ENCODE data around the gene ACVR1. TPM values are rescaled to one million over a fixed set of nuclear protein-coding genes. Genes with fewer than 3 reads are reported as not detected.
"Not testable (repeated sequence)": the region's sequence is repeated elsewhere in the genome, so short reads cannot be mapped to it uniquely, and the experiment has no call there.

Gene ACVR1
- total and polyA plus RNA-seq, 5 donors from 2014 or later: 14.1 to 64.2 (median 19.4) TPM

GRCh38 chr2:157720504-157720903, 155.6 kb downstream of the ACVR1 start:
- no peak overlapping the region for H3K27ac ChIP-seq (ENCODE audit: insufficient read depth, low read length, poor library complexity, severe bottlenecking)
- Mint-ChIP-seq H3K27ac (no peak overlapping the region), H3K27me3 (no peaks in the 10 kb centered on the region), H3K4me3 (no peak overlapping the region), H3K36me3 (peaks cover 25% of the 10 kb centered on the region), H3K4me1 (peaks cover 0 to 6% (median 3%) of the 10 kb centered on the region in 4 donors), H3K9me3 (peaks cover 5 to 30% (median 17%) of the 10 kb centered on the region in 7 donors)
- ATAC-seq (ENCODE audit: low read depth in 2 of 2): no peak
- H3K9me3 ChIP-seq (ENCODE audit: control insufficient read depth in 2 of 2, low read length in 2 of 2): peaks cover 23 to 36% of the 10 kb centered on the region in 2 experiments
- H3K4me3 ChIP-seq (ENCODE audit: low read depth, low read length): no peak overlapping the region
- DNase-seq: no peak
- H3K36me3 ChIP-seq (ENCODE audit: control insufficient read depth, insufficient read depth, low read length): peaks cover 10% of the 10 kb centered on the region
- no peaks in the 10 kb centered on the region for H3K4me1 ChIP-seq (ENCODE audit: control insufficient read depth, insufficient read depth, low read length, poor library complexity, severe bottlenecking)
- H3K27me3 ChIP-seq (ENCODE audit: control insufficient read depth, insufficient read depth, low read length): no peaks in the 10 kb centered on the region

- H3K36me3 Mint-ChIP-seq; H3K36me3 ChIP-seq (ENCODE audit: control insufficient read depth, insufficient read depth, low read length); H3K4me3 ChIP-seq (ENCODE audit: low read depth, low read length); H3K27me3 ChIP-seq (ENCODE audit: control insufficient read depth, insufficient read depth, low read length); H3K4me1 ChIP-seq (ENCODE audit: control insufficient read depth, insufficient read depth, low read length, poor library complexity, severe bottlenecking); H3K27ac Mint-ChIP-seq; H3K27ac ChIP-seq (ENCODE audit: insufficient read depth, low read length, poor library complexity, severe bottlenecking); ATAC-seq (ENCODE audit: low read depth in 2 of 2); H3K4me1 Mint-ChIP-seq; DNase-seq; H3K9me3 ChIP-seq (ENCODE audit: control insufficient read depth in 2 of 2, low read length in 2 of 2); H3K4me3 Mint-ChIP-seq; H3K27me3 Mint-ChIP-seq: not testable (repeated sequence)
- peaks cover 7 to 26% (median 18%) of the 10 kb centered on the region in 7 donors for H3K9me3 Mint-ChIP-seq
Observed at GRCh38 chr2:157704653-157705052, 171.5 kb downstream of the ACVR1 start.

GRCh38 chr2:157704148-157704547, 172.0 kb downstream of the ACVR1 start:
- H3K9me3 Mint-ChIP-seq: peaks cover 7 to 23% (median 18%) of the 10 kb centered on the region in 7 donors
- H3K27me3 ChIP-seq (ENCODE audit: control insufficient read depth, insufficient read depth, low read length); H3K36me3 Mint-ChIP-seq: not testable (repeated sequence)

GRCh38 chr2:157699806-157700205, 176.3 kb downstream of the ACVR1 start:
- H3K27me3 ChIP-seq (ENCODE audit: control insufficient read depth, insufficient read depth, low read length): no peaks in the 10 kb centered on the region
- no peak for DNase-seq
- Mint-ChIP-seq H3K27me3 (no peaks in the 10 kb centered on the region), H3K27ac (no peak overlapping the region), H3K36me3 (no peaks in the 10 kb centered on the region), H3K4me3 (no peak overlapping the region), H3K9me3 (peaks cover 4 to 16% (median 16%) of the 10 kb centered on the region in 7 donors), H3K4me1 (no peaks in the 10 kb centered on the region)
- no peak for ATAC-seq (ENCODE audit: low read depth in 2 of 2)
- H3K27ac ChIP-seq (ENCODE audit: insufficient read depth, low read length, poor library complexity, severe bottlenecking): no peak overlapping the region
- peaks cover 7 to 9% of the 10 kb centered on the region in 2 experiments for H3K9me3 ChIP-seq (ENCODE audit: control insufficient read depth in 2 of 2, low read length in 2 of 2)
- no peaks in the 10 kb centered on the region for H3K4me1 ChIP-seq (ENCODE audit: control insufficient read depth, insufficient read depth, low read length, poor library complexity, severe bottlenecking)
- no peak overlapping the region for H3K4me3 ChIP-seq (ENCODE audit: low read depth, low read length)
- no peaks in the 10 kb centered on the region for H3K36me3 ChIP-seq (ENCODE audit: control insufficient read depth, insufficient read depth, low read length)

More at GRCh38 chr2:157704148-157704547, 172.0 kb downstream of the ACVR1 start:
- not testable (repeated sequence) for H3K36me3 ChIP-seq (ENCODE audit: control insufficient read depth, insufficient read depth, low read length); H3K4me1 ChIP-seq (ENCODE audit: control insufficient read depth, insufficient read depth, low read length, poor library complexity, severe bottlenecking); ATAC-seq (ENCODE audit: low read depth in 2 of 2); H3K4me3 ChIP-seq (ENCODE audit: low read depth, low read length); H3K9me3 ChIP-seq (ENCODE audit: control insufficient read depth in 2 of 2, low read length in 2 of 2); DNase-seq; H3K4me1 Mint-ChIP-seq; H3K27ac Mint-ChIP-seq; H3K27ac ChIP-seq (ENCODE audit: insufficient read depth, low read length, poor library complexity, severe bottlenecking); H3K27me3 Mint-ChIP-seq; H3K4me3 Mint-ChIP-seq

DNA sequence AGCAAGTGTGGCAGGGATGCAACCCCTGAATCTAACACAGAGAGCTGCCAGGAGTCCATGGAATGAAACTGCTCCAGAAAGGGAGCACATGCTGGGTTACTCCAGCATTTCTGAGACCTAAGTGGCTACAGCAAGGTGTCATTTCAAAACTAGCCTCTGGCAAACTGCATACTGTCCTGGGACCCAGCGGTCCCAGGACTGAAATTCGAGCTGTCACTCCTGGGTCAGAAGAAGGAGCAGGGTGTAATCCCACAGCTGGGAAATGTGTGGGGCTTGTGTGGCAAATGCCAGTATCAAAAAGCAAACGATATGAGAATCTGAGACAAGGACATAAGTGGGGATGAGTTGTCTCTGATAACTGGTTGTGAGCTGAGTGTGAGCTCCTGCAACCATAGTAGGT, 177.1 kb downstream of the ACVR1 start:
- no peak overlapping the region for H3K4me3 ChIP-seq (ENCODE audit: low read depth, low read length)
- H3K27me3 ChIP-seq (ENCODE audit: control insufficient read depth, insufficient read depth, low read length): no peaks in the 10 kb centered on the region
- no peaks in the 10 kb centered on the region for H3K36me3 ChIP-seq (ENCODE audit: control insufficient read depth, insufficient read depth, low read length)
- H3K4me1 ChIP-seq (ENCODE audit: control insufficient read depth, insufficient read depth, low read length, poor library complexity, severe bottlenecking): no peaks in the 10 kb centered on the region
- Mint-ChIP-seq H3K4me1 (no peaks in the 10 kb centered on the region), H3K4me3 (no peak overlapping the region), H3K27ac (no peak overlapping the region), H3K27me3 (no peaks in the 10 kb centered on the region), H3K9me3 (peaks cover 4 to 16% (median 16%) of the 10 kb centered on the region in 7 donors), H3K36me3 (no peaks in the 10 kb centered on the region)
- no peak overlapping the region for H3K27ac ChIP-seq (ENCODE audit: insufficient read depth, low read length, poor library complexity, severe bottlenecking)
- ATAC-seq (ENCODE audit: low read depth in 2 of 2): no peak
- DNase-seq: no peak
- peaks cover 7 to 9% of the 10 kb centered on the region in 2 experiments for H3K9me3 ChIP-seq (ENCODE audit: control insufficient read depth in 2 of 2, low read length in 2 of 2)

GRCh38 chr2:157698430-157698829, 177.7 kb downstream of the ACVR1 start:
- Histone ChIP-seq H3K36me3 (ENCODE audit: control insufficient read depth, insufficient read depth, low read length) (no peaks in the 10 kb centered on the region), H3K27me3 (ENCODE audit: control insufficient read depth, insufficient read depth, low read length) (no peaks in the 10 kb centered on the region), H3K4me1 (ENCODE audit: control insufficient read depth, insufficient read depth, low read length, poor library complexity, severe bottlenecking) (no peaks in the 10 kb centered on the region), H3K9me3 (ENCODE audit: control insufficient read depth in 2 of 2, low read length in 2 of 2) (peaks cover 7 to 9% of the 10 kb centered on the region in 2 experiments), H3K4me3 (ENCODE audit: low read depth, low read length) (no peak overlapping the region), H3K27ac (ENCODE audit: insufficient read depth, low read length, poor library complexity, severe bottlenecking) (no peak overlapping the region)
- Mint-ChIP-seq H3K27ac (no peak overlapping the region), H3K27me3 (no peaks in the 10 kb centered on the region), H3K9me3 (peaks cover 4 to 16% (median 16%) of the 10 kb centered on the region in 7 donors), H3K4me3 (no peak overlapping the region), H3K4me1 (no peaks in the 10 kb centered on the region), H3K36me3 (no peaks in the 10 kb centered on the region)
- ATAC-seq (ENCODE audit: low read depth in 2 of 2) (no peak), DNase-seq (no peak)

DNA sequence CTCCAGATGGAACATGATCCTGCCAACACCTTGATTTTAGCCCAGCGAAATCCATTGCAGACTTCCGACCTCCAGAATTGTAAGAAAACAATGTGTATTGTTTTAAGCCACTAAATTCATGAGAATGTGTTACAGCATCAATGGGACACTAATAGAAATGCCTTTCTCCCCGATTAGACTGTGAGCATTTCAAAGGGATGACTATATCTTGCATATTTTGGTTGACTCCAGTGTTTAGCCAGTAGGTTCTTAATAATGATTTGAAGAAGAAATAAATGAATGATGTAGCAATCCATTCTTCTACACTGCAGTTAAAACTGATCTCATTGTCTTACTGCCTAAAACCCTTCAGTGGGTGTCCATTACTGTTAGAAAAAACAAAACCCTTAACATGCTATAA, 180.1 kb downstream of the ACVR1 start:
- Mint-ChIP-seq H3K4me1 (no peaks in the 10 kb centered on the region), H3K4me3 (no peak overlapping the region), H3K27ac (no peak overlapping the region), H3K27me3 (no peaks in the 10 kb centered on the region), H3K36me3 (no peaks in the 10 kb centered on the region), H3K9me3 (peaks cover 2 to 12% (median 6%) of the 10 kb centered on the region in 7 donors)
- ATAC-seq (ENCODE audit: low read depth in 2 of 2): no peak
- H3K4me1 ChIP-seq (ENCODE audit: control insufficient read depth, insufficient read depth, low read length, poor library complexity, severe bottlenecking): no peaks in the 10 kb centered on the region
- no peak overlapping the region for H3K4me3 ChIP-seq (ENCODE audit: low read depth, low read length)
- no peak for DNase-seq
- H3K36me3 ChIP-seq (ENCODE audit: control insufficient read depth, insufficient read depth, low read length): no peaks in the 10 kb centered on the region
- no peaks in the 10 kb centered on the region for H3K27me3 ChIP-seq (ENCODE audit: control insufficient read depth, insufficient read depth, low read length)
- H3K27ac ChIP-seq (ENCODE audit: insufficient read depth, low read length, poor library complexity, severe bottlenecking): no peak overlapping the region
- peaks cover 4 to 5% of the 10 kb centered on the region in 2 experiments for H3K9me3 ChIP-seq (ENCODE audit: control insufficient read depth in 2 of 2, low read length in 2 of 2)

GRCh38 chr2:157692768-157693167, 183.4 kb downstream of the ACVR1 start:
- H3K4me3 Mint-ChIP-seq: no peak overlapping the region

More at GRCh38 chr2:157692768-157693167, 183.4 kb downstream of the ACVR1 start:
- ATAC-seq (ENCODE audit: low read depth in 2 of 2): no peak
- Histone ChIP-seq H3K4me1 (ENCODE audit: control insufficient read depth, insufficient read depth, low read length, poor library complexity, severe bottlenecking) (no peaks in the 10 kb centered on the region), H3K36me3 (ENCODE audit: control insufficient read depth, insufficient read depth, low read length) (no peaks in the 10 kb centered on the region), H3K27me3 (ENCODE audit: control insufficient read depth, insufficient read depth, low read length) (no peaks in the 10 kb centered on the region), H3K9me3 (ENCODE audit: control insufficient read depth in 2 of 2, low read length in 2 of 2) (no peaks in the 10 kb centered on the region), H3K27ac (ENCODE audit: insufficient read depth, low read length, poor library complexity, severe bottlenecking) (no peak overlapping the region), H3K4me3 (ENCODE audit: low read depth, low read length) (no peak overlapping the region)
- no peaks in the 10 kb centered on the region for H3K4me1 Mint-ChIP-seq
- H3K27ac Mint-ChIP-seq: no peak overlapping the region
- H3K27me3 Mint-ChIP-seq: no peaks in the 10 kb centered on the region
- no peaks in the 10 kb centered on the region for H3K36me3 Mint-ChIP-seq
- DNase-seq: no peak
- H3K9me3 Mint-ChIP-seq: peaks cover 0 to 13% (median 0%) of the 10 kb centered on the region in 7 donors

All from CD4-positive, CD25-positive, alpha-beta regulatory T cell (primary cell).